Measurements from ENCODE around the gene ZFPM1.

- TF ChIP-seq CTCF (IDR thresholded peaks at IDR 0.05) (no peak), POLR2A (IDR thresholded peaks at IDR 0.05) (no peak)
Observed at GRCh38 chr16:88511906-88512305, 58.8 kb downstream of the ZFPM1 start.

All from suprapubic skin (tissue), 3 donors.